HG03159 (cell line): ENCODE data around the gene PCDHGA2.
"Not testable (repeated sequence)": the region's sequence is repeated elsewhere in the genome, so short reads cannot be mapped to it uniquely, and the experiment has no call there.

ENCODE experiments used
- ATAC-seq: cut with Tn5 transposase; IDR thresholded peaks from one replicate; pipeline ENCODE4 v1.9.1; 2021; ENCODE audit warnings: mild to moderate bottlenecking, moderate library complexity; ENCODE audit not compliant: unreplicated experiment

Gene PCDHGA2

DNA sequence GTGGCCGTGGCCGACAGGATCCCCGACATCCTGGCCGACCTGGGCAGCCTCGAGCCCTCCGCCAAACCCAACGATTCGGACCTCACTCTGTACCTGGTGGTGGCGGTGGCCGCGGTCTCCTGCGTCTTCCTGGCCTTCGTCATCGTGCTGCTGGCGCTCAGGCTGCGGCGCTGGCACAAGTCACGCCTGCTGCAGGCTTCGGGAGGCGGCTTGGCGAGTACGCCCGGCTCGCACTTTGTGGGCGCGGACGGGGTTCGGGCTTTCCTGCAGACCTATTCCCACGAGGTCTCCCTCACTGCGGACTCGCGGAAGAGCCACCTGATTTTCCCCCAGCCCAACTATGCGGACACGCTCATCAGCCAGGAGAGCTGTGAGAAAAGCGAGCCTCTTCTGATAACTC is 7.5 kb downstream of the PCDHGA2 start:
- not testable (repeated sequence) for ATAC-seq

DNA sequence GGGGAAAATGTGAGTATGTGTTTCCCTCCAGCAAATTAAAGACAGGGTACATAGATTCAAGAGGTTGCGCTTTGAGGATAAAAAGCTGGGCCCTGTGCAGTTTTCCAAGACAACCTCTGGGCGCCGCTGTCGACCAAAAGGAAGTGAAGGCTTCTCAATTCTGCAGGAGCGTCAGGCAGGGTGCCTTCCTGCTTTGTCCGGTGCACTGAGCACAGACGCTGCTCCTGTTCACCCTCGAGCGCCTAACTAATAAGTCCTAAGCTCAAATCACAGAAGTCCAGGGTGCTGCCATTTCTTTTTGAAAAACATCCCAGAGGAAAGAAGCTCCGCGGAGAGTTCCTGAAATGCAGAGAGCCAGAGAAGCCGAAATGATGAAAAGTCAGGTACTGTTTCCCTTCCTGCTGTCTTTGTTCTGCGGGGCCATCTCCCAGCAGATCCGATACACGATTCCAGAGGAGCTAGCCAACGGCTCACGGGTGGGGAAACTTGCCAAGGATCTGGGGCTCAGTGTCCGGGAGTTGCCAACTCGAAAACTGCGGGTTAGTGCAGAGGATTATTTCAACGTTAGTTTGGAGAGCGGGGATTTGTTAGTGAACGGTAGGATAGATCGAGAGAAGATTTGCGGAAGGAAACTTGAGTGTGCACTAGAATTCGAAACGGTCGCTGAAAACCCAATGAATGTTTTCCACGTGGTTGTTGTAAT is 11.5 kb downstream of the PCDHGA2 start, which contains the start of gene PCDHGB1:
PCDHGB1 (plus strand) TSS at position 183 of the 703 bp plus-strand sequence; CDS start at position 345, 162 bp downstream.
- ATAC-seq = no peak

DNA sequence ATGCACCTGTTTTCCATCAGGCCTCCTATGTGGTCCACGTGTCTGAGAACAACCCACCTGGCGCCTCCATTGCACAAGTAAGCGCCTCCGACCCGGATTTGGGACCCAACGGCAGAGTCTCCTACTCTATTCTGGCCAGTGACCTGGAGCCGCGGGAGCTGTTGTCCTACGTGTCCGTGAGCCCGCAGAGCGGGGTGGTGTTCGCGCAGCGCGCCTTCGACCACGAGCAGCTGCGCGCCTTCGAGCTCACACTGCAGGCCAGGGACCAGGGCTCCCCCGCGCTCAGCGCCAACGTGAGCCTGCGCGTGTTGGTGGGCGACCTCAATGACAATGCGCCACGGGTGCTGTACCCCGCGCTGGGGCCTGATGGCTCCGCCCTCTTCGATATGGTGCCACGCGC is 13.0 kb downstream of the PCDHGA2 start:
- ATAC-seq = no peak

DNA sequence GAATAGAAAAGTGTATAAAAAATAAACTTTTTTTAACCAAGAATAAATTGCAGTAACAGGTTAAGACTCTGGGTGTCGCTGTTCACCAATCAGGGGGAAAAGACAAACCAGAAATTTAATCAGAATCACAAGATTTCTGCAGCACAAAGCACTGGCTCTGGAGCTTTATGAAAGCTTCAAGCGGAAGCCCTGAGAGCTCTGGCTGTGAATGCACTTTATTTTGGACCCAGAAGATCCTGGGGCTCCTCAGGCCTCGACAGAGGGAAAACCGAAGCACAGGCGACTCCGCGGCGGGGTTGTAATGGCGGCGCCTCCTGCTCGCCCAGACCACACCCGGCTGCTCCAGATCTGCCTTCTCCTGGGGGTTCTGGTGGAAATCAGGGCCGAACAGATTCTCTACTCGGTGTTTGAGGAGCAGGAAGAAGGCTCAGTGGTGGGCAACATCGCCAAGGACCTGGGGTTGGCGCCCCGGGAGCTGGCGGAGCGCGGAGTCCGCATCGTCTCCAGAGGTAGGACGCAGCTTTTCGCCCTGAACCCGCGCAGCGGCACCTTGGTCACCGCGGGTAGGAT is 16.4 kb downstream of the PCDHGA2 start, which contains the start of gene PCDHGA4:
PCDHGA4 (plus strand) TSS at position 122 of the 570 bp plus-strand sequence; CDS start at position 209, 87 bp downstream.
- no peak for ATAC-seq

DNA sequence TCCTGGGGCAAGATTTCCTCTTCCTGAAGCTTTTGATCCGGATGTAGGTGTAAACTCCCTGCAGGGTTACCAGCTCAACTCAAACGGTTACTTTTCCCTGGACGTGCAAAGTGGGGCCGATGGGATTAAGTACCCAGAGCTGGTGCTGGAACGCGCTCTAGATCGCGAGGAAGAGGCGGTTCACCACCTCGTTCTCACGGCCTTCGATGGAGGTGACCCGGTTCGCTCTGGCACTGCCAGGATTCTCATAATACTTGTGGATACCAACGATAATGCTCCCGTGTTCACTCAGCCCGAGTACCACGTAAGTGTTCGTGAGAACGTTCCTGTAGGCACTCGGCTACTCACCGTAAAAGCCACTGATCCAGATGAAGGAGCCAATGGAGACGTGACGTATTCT is 17.1 kb downstream of the PCDHGA2 start:
- no peak for ATAC-seq

DNA sequence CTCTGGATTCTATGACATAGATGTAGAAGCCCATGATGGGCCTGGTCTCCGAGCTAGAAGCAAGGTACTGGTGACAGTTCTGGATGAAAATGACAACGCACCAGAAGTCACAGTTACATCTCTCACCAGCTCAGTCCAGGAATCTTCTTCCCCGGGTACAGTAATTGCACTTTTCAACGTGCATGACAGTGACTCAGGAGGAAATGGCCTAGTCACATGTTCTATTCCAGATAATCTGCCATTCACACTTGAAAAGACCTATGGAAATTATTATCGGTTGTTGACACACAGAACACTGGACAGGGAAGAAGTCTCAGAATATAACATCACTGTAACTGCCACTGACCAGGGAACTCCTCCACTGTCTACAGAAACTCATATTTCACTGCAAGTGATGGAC is 17.6 kb downstream of the PCDHGA2 start:
- no peak for ATAC-seq

DNA sequence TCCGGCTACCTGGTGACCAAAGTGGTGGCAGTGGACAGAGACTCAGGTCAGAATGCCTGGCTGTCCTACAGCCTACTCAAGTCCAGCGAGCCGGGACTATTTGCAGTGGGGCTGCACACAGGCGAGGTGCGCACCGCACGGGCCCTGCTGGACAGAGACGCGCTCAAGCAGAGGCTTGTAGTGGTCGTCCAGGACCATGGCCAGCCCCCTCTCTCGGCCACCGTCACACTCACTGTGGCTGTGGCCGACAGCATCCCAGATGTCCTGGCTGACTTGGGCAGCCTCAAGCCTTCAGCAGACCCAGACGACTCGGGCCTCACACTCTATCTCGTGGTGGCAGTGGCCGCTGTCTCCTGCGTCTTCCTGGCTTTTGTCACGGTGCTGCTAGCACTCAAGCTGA is 18.4 kb downstream of the PCDHGA2 start:
- no peak for ATAC-seq

DNA sequence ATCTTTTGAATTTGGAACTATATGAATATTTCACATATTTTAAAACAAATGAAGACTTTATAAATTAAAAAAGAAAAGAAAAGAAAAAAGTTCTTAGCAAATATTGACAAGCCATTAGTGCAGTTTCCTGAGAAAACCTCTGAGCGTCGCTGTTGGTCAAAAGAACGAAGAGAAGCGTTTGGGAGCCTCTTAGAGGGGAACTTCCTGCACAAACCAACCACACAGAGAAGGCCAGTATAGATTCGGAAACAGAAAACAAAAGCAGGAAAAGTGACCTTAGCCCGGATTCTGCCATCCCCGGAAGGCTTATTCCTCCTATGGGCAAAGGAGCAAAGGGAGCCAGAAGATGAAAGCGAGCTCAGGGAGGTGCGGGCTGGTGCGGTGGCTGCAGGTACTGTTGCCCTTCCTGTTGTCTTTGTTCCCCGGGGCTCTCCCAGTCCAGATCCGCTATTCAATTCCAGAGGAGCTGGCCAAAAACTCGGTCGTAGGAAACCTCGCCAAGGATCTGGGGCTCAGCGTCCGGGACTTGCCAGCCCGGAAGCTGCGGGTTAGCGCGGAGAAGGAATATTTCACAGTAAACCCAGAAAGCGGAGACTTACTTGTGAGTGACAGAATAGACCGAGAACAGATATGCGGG is 21.3 kb downstream of the PCDHGA2 start, which contains the start of gene PCDHGB2:
PCDHGB2 (plus strand) TSS at position 205 of the 637 bp plus-strand sequence; CDS start at position 347, 142 bp downstream.
- peak; percentile 57 for ATAC-seq

DNA sequence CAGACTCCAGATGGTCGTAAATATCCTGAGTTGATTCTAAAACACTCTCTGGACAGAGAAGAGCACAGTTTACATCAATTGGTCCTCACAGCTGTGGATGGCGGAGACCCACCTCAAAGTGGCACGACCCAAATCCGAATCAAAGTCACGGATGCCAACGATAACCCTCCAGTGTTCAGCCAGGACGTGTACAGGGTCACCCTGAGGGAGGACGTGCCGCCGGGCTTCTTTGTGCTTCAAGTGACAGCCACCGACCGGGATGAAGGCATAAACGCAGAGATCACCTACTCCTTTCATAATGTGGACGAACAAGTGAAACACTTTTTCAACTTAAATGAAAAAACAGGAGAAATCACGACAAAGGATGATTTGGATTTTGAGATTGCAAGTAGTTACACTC is 22.1 kb downstream of the PCDHGA2 start:
- no peak for ATAC-seq

DNA sequence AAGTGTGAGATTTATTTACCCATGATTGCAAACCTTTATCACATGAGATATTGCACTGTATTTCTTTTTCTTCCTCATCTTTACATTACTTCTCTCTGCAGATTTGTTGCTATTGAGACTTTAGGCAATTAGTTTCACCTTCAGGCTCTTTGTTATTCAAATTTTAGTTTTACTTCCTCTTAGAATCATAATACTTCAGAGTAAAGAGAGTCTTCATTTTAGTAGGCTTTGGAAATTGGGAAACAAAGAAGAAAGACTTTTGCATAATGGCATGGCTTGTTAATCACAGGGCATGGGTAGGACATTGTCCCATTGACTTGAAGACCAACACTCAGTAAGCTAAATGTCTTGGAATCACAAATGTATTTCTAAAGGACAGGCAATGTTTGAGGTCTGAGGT is 24.2 kb downstream of the PCDHGA2 start:
- no peak for ATAC-seq

DNA sequence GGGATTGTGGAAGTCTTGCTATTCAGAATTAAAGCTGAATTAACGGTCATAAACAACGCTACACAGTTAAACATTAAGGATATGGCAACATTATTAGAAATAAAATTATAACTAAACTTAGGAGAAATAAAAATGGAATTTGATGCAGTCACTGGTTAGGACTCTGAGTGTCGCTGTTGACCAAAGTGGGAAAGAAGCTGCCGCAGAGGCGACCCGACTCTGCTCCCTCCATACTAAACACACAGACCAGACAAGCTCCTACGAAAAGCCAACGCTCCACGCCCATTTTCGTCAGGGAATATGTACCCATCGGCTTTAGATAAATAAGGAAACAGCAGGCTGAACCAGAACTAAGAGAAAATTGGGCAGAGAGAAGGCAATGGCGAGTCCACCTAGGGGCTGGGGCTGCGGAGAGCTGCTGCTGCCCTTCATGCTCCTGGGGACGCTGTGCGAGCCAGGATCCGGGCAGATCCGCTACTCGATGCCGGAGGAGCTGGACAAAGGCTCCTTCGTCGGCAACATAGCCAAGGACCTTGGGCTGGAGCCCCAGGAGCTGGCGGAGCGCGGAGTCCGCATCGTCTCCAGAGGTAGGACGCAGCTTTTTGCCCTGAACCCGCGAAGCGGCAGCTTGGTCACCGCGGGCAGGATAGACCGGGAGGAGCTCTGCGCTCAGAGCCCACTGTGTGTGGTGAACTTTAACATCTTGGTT is 25.5 kb downstream of the PCDHGA2 start, which contains the start of gene PCDHGA5:
PCDHGA5 (plus strand) TSS at position 211 of the 709 bp plus-strand sequence; CDS start at position 380, 169 bp downstream.
- no peak for ATAC-seq

DNA sequence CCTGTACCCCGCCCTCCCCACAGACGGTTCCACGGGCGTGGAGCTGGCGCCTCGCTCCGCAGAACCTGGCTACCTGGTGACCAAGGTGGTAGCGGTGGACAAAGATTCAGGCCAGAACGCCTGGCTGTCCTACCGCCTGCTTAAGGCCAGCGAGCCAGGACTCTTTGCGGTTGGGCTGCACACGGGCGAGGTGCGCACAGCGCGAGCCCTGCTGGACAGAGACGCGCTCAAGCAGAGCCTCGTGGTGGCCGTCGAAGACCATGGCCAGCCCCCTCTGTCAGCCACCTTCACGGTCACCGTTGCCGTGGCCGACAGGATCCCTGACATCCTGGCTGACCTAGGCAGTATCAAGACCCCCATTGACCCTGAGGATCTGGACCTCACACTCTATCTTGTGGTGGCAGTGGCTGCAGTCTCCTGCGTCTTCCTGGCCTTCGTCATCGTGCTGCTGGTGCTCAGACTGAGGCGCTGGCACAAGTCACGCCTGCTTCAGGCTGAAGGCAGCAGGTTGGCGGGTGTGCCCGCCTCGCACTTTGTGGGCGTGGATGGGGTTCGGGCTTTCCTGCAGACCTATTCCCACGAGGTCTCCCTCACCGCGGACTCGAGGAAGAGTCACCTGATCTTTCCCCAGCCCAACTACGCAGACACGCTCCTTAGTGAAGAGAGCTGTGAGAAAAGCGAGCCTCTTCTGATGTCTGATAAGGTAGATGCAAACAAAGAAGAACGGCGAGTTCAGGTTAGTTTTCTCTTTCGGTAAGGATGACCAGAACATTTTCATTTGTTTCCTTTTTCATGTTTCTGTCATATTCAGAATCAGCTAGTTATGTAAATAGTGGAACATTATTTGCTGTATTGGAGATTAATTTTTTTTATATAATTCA is 27.7 kb downstream of the PCDHGA2 start:
- no peak for ATAC-seq

DNA sequence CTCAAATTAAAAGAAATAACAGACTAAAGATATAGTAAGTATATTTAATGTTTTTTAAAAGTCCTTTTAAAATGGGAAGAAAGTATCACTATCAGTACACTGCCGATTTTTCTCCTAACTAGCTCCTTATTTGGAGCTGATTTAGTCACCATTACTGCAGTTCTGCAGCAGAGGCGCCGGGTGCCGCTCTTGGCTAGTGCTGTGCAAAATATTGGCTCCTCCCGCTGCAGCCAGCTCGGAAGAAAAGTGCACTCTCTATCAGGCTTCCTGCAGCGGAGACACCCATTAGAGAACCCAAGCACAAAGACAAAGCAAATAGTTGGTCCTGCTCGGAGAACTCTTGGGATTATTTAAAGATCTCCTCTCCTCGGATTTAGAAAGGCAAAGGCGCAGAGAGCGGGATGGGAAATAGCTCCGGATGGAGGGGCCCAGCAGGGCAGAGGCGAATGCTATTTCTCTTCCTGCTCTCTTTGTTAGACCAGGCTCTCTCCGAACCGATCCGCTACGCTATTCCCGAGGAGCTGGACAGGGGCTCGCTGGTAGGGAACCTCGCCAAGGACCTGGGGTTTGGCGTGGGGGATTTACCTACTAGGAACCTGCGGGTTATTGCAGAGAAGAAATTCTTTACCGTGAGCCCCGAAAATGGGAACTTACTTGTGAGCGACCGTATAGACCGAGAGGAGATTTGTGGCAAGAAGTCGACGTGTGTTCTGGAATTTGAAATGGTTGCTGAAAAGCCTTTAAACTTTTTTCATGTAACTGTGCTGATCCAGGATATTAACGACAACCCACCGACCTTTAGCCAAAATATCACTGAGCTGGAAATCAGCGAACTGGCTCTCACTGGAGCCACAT is 31.7 kb downstream of the PCDHGA2 start, which contains the start of gene PCDHGB3:
PCDHGB3 (plus strand) TSS at position 249 of the 855 bp plus-strand sequence; CDS start at position 402, 153 bp downstream.
- ATAC-seq = no peak

DNA sequence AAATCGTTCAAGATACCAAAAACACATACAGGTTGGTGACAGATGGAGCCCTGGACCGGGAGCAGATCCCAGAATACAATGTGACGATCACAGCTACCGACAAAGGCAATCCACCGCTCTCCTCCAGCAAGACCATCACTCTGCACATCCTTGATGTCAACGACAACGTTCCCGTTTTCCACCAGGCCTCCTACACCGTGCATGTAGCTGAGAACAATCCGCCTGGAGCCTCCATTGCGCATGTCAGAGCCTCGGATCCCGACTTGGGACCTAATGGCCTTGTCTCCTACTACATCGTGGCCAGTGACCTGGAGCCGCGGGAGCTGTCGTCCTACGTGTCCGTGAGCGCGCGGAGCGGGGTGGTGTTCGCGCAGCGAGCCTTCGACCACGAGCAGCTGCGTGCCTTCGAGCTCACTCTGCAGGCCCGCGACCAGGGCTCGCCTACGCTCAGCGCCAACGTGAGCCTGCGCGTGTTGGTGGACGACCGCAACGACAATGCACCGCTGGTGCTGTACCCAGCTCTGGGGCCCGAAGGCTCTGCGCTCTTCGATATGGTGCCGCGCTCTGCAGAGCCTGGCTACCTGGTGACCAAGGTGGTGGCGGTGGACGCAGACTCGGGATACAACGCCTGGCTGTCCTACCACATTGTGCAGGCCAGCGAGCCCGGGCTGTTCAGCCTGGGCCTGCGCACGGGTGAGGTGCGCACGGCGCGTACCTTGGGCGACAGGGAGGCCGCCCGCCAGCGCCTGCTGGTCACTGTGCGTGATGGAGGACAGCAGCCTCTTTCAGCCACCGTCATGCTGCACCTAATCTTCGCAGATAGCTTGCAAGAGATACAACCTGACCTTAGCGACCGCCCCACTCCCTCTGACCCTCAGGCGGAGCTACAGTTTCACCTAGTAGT is 33.3 kb downstream of the PCDHGA2 start:
- no peak for ATAC-seq

DNA sequence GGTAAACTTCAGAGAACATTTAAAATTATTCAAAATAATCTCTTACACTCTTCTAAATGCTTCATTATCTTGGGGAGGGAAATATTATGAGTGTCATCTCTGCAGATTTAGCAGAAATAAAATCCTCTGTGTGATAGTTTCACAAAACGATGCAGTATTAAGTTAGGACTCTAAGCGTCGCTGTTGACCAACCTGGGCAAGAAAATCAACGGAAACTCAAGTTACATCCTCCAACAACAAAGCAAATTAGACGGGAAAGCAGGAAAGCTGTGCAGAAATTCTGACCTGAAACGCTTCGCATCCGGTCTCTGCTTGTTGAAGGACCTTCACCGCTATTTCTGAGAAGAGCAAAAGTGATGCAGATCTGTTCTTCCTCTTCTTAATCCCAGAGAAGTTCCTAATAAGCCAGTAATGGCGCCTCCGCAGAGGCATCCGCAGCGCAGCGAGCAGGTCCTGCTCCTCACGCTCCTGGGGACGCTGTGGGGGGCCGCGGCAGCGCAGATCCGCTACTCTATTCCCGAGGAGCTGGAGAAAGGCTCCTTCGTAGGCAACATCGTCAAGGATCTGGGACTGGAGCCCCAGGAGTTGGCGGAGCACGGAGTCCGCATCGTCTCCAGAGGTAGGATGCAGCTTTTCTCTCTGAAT is 35.2 kb downstream of the PCDHGA2 start, which contains the start of gene PCDHGA6:
PCDHGA6 (plus strand) TSS at position 219 of the 645 bp plus-strand sequence; CDS start at position 412, 193 bp downstream.
- ATAC-seq = no peak

DNA sequence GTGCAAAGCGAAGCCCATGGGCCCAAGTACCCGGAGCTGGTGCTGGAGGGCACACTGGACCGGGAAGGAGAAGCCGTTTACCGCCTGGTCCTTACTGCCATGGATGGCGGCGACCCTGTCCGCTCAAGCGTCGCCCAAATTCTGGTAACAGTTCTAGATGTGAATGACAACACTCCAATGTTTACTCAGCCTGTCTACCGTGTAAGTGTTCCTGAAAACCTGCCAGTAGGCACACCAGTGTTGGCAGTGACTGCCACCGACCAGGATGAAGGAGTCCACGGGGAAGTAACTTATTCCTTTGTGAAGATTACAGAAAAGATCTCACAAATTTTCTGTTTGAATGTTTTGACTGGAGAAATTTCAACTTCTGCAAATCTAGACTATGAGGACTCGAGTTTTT is 36.1 kb downstream of the PCDHGA2 start:
- ATAC-seq = no peak

DNA sequence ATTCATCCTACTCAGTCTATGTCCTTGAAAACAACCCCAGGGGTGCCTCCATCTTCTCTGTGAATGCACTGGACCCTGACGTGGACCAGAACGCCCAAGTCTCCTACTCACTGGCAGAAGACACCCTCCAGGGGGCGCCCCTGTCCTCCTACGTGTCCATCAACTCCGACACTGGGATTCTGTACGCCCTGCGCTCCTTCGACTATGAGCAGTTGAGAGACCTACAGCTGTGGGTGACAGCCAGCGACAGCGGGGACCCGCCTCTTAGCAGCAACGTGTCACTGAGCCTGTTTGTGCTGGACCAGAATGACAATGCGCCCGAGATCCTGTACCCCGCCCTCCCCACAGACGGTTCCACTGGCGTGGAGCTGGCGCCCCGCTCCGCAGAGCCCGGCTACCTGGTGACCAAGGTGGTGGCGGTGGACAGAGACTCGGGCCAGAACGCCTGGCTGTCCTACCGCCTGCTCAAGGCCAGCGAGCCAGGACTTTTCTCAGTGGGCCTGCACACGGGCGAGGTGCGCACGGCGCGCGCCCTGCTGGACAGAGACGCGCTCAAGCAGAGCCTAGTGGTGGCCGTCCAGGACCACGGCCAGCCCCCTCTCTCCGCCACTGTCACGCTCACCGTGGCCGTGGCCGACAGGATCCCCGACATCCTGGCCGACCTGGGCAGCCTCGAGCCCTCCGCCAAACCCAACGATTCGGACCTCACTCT is 37.0 kb downstream of the PCDHGA2 start:
- not testable (repeated sequence) for ATAC-seq
